ENCODE data around the gene WWOX. TPM values are rescaled to one million over a fixed set of nuclear protein-coding genes. Genes with fewer than 3 reads are reported as not detected.

WWOX gene
- polyA plus RNA-seq, 1 donor from 2014 or later, result 25.6 TPM

DNA sequence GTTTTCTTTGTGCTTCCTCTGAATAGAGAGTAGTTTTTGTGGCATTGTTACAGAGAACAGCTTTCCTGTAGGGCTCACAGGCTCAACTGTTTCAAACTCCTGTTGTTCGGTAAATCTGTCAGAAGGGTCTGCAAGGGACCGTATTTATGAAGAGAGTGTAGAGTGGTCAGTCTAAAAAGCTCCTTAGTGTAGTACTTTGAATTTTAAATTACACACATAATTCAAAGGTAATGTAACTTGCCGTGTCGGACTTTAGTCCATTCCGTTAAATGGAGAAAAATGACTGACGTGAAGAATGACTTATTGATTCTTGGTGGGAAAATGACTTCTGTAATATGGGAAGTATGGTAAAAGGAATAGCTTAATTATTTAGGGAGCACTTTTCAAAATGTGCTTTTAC lies 190.9 kb downstream of the WWOX start:
- no peaks in the 10 kb centered on the region for H3F3A ChIP-seq (ENCODE audit: insufficient read depth, low read length, poor library complexity, severe bottlenecking)
- H4K20me1 ChIP-seq (ENCODE audit: insufficient read depth), result no peaks in the 10 kb centered on the region
- H3K4me3 ChIP-seq (ENCODE audit: low read length), result no peak overlapping the region
- no peak overlapping the region for H2AFZ ChIP-seq (ENCODE audit: low read depth, low read length)
- H3K4me2 ChIP-seq (ENCODE audit: low read length), result no peak overlapping the region
- no peak overlapping the region for H3K9ac ChIP-seq (ENCODE audit: low read length)
- TF ChIP-seq RAD21 (conservative IDR thresholded peaks at IDR 0.05), result no peak
- TF ChIP-seq, protein P1, sequence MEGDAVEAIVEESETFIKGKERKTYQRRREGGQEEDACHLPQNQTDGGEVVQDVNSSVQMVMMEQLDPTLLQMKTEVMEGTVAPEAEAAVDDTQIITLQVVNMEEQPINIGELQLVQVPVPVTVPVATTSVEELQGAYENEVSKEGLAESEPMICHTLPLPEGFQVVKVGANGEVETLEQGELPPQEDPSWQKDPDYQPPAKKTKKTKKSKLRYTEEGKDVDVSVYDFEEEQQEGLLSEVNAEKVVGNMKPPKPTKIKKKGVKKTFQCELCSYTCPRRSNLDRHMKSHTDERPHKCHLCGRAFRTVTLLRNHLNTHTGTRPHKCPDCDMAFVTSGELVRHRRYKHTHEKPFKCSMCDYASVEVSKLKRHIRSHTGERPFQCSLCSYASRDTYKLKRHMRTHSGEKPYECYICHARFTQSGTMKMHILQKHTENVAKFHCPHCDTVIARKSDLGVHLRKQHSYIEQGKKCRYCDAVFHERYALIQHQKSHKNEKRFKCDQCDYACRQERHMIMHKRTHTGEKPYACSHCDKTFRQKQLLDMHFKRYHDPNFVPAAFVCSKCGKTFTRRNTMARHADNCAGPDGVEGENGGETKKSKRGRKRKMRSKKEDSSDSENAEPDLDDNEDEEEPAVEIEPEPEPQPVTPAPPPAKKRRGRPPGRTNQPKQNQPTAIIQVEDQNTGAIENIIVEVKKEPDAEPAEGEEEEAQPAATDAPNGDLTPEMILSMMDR (IDR thresholded peaks at IDR 0.05; ENCODE audit: poor library complexity, severe bottlenecking), result no peak
- TF ChIP-seq POLR2AphosphoS5 (IDR thresholded peaks at IDR 0.05), result no peak
- TF ChIP-seq EP300 (conservative IDR thresholded peaks at IDR 0.05; ENCODE audit: poor library complexity, severe bottlenecking), result no peak
- no peaks in the 10 kb centered on the region for H3K9me2 ChIP-seq (ENCODE audit: insufficient read depth, low read length)
- no peaks in the 10 kb centered on the region for H3K36me3 ChIP-seq (ENCODE audit: insufficient read depth, low read length)
- H3K79me2 ChIP-seq (replicated peaks; ENCODE audit: insufficient read depth, low read length), result no peaks in the 10 kb centered on the region
- H3K27ac ChIP-seq (ENCODE audit: low read length), result no peak overlapping the region
- H3K27me3 ChIP-seq (ENCODE audit: insufficient read depth, low read depth, low read length), result no peaks in the 10 kb centered on the region
- no peaks in the 10 kb centered on the region for H3K9me3 ChIP-seq (ENCODE audit: low read length)

DNA sequence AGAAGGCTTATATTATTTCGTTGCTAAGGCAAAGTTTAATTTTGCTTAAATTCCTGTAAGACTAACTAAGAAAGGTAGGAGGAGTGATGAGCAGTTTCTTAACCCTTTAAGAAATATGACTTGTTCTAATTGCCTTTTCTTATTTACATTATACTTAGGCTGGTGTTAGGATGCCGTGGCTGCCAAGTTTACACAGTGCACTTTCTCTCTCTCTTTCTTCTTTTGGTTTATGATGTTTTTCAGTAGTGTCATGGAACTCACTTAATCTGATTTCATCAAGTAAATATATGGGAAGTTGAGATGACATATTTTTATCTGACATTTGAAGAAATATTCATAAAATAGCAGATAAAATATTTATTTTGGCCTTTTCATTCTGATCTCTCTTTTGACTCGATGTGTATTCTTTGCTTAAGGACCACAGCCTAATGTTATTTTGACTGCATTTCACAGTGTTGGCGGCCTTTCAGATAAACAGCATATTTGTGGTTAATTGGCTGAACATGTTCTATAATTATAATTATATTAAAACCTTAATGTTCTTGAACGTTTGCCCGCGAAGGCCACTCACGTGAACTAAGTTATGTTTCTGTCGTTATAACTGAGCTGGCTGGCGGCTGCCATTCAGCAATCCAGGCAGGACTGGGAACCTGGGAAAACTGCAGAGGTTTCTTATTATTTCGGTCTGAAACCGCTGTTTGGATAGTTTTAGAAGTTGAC lies 191.6 kb downstream of the WWOX start:
- Histone ChIP-seq H4K20me1 (ENCODE audit: insufficient read depth) (no peaks in the 10 kb centered on the region), H3K9me3 (ENCODE audit: low read length) (no peaks in the 10 kb centered on the region), H3K9ac (ENCODE audit: low read length) (no peak overlapping the region), H2AFZ (ENCODE audit: low read depth, low read length) (no peak overlapping the region), H3F3A (ENCODE audit: insufficient read depth, low read length, poor library complexity, severe bottlenecking) (no peaks in the 10 kb centered on the region), H3K9me2 (ENCODE audit: insufficient read depth, low read length) (no peaks in the 10 kb centered on the region), H3K36me3 (ENCODE audit: insufficient read depth, low read length) (no peaks in the 10 kb centered on the region), H3K79me2 (replicated peaks; ENCODE audit: insufficient read depth, low read length) (no peaks in the 10 kb centered on the region), H3K27me3 (ENCODE audit: insufficient read depth, low read depth, low read length) (no peaks in the 10 kb centered on the region), H3K27ac (ENCODE audit: low read length) (no peak overlapping the region), H3K4me3 (ENCODE audit: low read length) (no peak overlapping the region), H3K4me2 (ENCODE audit: low read length) (no peak overlapping the region)
- no peak for TF ChIP-seq EZH2 (IDR thresholded peaks at IDR 0.05; ENCODE audit: borderline replicate concordance, insufficient read depth, low read length, poor library complexity, severe bottlenecking)
- TF ChIP-seq, protein P2, sequence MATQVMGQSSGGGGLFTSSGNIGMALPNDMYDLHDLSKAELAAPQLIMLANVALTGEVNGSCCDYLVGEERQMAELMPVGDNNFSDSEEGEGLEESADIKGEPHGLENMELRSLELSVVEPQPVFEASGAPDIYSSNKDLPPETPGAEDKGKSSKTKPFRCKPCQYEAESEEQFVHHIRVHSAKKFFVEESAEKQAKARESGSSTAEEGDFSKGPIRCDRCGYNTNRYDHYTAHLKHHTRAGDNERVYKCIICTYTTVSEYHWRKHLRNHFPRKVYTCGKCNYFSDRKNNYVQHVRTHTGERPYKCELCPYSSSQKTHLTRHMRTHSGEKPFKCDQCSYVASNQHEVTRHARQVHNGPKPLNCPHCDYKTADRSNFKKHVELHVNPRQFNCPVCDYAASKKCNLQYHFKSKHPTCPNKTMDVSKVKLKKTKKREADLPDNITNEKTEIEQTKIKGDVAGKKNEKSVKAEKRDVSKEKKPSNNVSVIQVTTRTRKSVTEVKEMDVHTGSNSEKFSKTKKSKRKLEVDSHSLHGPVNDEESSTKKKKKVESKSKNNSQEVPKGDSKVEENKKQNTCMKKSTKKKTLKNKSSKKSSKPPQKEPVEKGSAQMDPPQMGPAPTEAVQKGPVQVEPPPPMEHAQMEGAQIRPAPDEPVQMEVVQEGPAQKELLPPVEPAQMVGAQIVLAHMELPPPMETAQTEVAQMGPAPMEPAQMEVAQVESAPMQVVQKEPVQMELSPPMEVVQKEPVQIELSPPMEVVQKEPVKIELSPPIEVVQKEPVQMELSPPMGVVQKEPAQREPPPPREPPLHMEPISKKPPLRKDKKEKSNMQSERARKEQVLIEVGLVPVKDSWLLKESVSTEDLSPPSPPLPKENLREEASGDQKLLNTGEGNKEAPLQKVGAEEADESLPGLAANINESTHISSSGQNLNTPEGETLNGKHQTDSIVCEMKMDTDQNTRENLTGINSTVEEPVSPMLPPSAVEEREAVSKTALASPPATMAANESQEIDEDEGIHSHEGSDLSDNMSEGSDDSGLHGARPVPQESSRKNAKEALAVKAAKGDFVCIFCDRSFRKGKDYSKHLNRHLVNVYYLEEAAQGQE (IDR thresholded peaks at IDR 0.05; ENCODE audit: borderline replicate concordance), result no peak
- TF ChIP-seq MXI1 (conservative IDR thresholded peaks at IDR 0.05; ENCODE audit: poor library complexity, severe bottlenecking), result no peak
- no peak for TF ChIP-seq SMC3 (conservative IDR thresholded peaks at IDR 0.05; ENCODE audit: poor library complexity)
- TF ChIP-seq TAF1 (IDR thresholded peaks at IDR 0.05; ENCODE audit: low read depth), result no peak
- no peak for TF ChIP-seq POLR2AphosphoS5 (IDR thresholded peaks at IDR 0.05)
- no peak for TF ChIP-seq RAD21 (conservative IDR thresholded peaks at IDR 0.05)

Data from neural cell (in vitro differentiated cells).